Gastroesophageal sphincter (tissue), 3 donors: ENCODE results near the gene GPALPP1.

ENCODE experiments used
- EP300 ChIP-seq: sonication (generic); formaldehyde crosslinking; IDR thresholded peaks from one replicate; pipeline ENCODE4 v1.6.1; 2017; ENCODE audit warnings: antibody characterized with exemption, mild to moderate bottlenecking
- POLR2A ChIP-seq, 2 donors: fragments of 450-650 bp; IDR thresholded peaks; one replicate each; pipeline ENCODE4 v1.6.1; 2017; ENCODE audit warnings: antibody characterized with exemption in 2 of 2, mild to moderate bottlenecking in 2 of 2, moderate library complexity in 1 of 2
- TF ChIP-seq, protein P1 (sequence below), 4 experiments: fragments of 200-600 bp in 2 of 4; fragments of 450-650 bp in 2 of 4; sonication (generic) in 1 of 4; IDR thresholded peaks; one replicate each; pipeline ENCODE4 v1.5.1; 2017 to 2019; ENCODE audit warnings: antibody characterized with exemption in 4 of 4, mild to moderate bottlenecking in 2 of 4, moderate library complexity in 2 of 4

DNA sequence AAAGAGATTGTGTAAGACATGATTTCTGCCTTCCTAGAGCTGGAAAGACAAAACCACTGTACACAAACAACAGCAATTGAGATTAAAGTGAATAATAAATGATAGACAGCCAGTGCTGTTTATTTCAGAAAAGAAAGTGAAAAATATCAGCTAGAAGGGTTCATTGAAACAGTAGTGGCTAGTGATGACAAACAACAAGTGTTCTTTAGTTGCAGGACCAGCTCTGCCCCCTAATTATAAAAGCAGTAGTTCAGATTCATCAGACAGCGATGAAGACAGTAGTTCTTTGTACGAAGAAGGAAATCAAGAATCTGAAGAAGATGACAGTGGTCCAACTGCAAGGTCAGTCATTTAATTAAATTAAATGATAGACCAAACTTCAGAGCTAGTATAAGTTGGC is 14.8 kb downstream of the GPALPP1 start:
- TF ChIP-seq, protein P1, sequence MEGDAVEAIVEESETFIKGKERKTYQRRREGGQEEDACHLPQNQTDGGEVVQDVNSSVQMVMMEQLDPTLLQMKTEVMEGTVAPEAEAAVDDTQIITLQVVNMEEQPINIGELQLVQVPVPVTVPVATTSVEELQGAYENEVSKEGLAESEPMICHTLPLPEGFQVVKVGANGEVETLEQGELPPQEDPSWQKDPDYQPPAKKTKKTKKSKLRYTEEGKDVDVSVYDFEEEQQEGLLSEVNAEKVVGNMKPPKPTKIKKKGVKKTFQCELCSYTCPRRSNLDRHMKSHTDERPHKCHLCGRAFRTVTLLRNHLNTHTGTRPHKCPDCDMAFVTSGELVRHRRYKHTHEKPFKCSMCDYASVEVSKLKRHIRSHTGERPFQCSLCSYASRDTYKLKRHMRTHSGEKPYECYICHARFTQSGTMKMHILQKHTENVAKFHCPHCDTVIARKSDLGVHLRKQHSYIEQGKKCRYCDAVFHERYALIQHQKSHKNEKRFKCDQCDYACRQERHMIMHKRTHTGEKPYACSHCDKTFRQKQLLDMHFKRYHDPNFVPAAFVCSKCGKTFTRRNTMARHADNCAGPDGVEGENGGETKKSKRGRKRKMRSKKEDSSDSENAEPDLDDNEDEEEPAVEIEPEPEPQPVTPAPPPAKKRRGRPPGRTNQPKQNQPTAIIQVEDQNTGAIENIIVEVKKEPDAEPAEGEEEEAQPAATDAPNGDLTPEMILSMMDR (IDR thresholded peaks at IDR 0.05), result no peak
- TF ChIP-seq POLR2A (IDR thresholded peaks at IDR 0.05), result no peak
- no peak for TF ChIP-seq EP300
